ENCODE measurements around the gene HS2ST1. TPM values are rescaled to one million over a fixed set of nuclear protein-coding genes. Genes with fewer than 3 reads are reported as not detected.

Gene HS2ST1
- total RNA-seq, 1 experiment from 2014 or later: 35.0 TPM

DNA sequence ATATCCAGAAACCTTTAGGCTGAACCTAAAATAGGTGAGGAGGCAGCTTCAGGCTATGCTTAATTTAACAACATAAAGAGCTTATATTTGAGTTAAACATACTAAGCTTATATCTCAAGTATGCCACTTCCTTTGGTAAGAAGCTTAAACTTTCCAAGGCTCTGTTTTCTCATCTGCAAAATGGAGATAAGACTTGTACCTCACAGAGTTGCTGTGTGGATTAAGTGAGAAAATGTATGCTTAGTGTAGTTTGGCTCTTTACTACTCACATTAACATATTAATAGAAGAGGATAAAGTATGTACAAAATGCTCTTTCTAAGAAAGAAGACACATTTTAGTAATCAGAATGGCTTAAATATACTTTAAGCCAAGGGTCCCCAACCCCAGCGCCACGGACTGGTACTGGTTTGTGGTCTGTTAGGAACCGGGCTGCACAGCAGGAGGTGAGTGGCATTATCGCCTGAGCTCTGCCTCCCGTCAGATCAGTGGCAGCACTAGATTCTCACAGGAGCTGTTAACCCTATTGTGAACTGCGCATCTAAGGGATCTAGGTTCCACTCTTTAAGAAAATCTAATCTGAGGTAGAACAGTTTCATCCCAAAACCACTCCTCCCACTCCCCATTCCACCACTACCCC lies 77.2 kb downstream of the HS2ST1 start:
- Histone ChIP-seq H3K36me3 (ENCODE audit: low read depth) (no peaks in the 10 kb centered on the region), H3K4me3 (no peak overlapping the region), H3F3A (ENCODE audit: insufficient read depth, low read depth) (peaks cover 18% of the 10 kb centered on the region), H3K4me1 (replicated peaks; ENCODE audit: insufficient read depth) (peaks cover 49% of the 10 kb centered on the region), H3K27ac (peak overlapping the region; percentile 74; the same call in 1 of the 2 replicates), H3K9me3 (ENCODE audit: insufficient read depth, low read depth) (no peaks in the 10 kb centered on the region), H3K27me3 (ENCODE audit: insufficient read depth, low read depth) (no peaks in the 10 kb centered on the region), H3K9me2 (ENCODE audit: insufficient read depth) (no peaks in the 10 kb centered on the region), H4K20me1 (ENCODE audit: insufficient read depth) (no peaks in the 10 kb centered on the region), H3K4me2 (peak overlapping the region; percentile 78; the same call in 1 of the 2 replicates), H2AFZ (no peak overlapping the region), H3K79me2 (ENCODE audit: low read depth) (no peaks in the 10 kb centered on the region)
- TF ChIP-seq, protein P1, sequence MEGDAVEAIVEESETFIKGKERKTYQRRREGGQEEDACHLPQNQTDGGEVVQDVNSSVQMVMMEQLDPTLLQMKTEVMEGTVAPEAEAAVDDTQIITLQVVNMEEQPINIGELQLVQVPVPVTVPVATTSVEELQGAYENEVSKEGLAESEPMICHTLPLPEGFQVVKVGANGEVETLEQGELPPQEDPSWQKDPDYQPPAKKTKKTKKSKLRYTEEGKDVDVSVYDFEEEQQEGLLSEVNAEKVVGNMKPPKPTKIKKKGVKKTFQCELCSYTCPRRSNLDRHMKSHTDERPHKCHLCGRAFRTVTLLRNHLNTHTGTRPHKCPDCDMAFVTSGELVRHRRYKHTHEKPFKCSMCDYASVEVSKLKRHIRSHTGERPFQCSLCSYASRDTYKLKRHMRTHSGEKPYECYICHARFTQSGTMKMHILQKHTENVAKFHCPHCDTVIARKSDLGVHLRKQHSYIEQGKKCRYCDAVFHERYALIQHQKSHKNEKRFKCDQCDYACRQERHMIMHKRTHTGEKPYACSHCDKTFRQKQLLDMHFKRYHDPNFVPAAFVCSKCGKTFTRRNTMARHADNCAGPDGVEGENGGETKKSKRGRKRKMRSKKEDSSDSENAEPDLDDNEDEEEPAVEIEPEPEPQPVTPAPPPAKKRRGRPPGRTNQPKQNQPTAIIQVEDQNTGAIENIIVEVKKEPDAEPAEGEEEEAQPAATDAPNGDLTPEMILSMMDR (conservative IDR thresholded peaks at IDR 0.05): no peak
- no peak for TF ChIP-seq EZH2 (IDR thresholded peaks at IDR 0.05; ENCODE audit: low read depth)
- ChIA-PET POLR2A (ENCODE audit: unreplicated experiment) (interaction anchor here (0.6 kb wide), 2 partner anchors 676 to 1712 kb away, joined by 3 to 4 read pairs; no protein-coding TSS in a partner anchor), CTCF (no interaction called here)
- intact Hi-C loops (cut with micrococcal nuclease; ENCODE audit: unreplicated experiment): no loop called here
- DNase-seq: no peak
- no TSS peak for BruUV-seq (replicated peaks)

DNA sequence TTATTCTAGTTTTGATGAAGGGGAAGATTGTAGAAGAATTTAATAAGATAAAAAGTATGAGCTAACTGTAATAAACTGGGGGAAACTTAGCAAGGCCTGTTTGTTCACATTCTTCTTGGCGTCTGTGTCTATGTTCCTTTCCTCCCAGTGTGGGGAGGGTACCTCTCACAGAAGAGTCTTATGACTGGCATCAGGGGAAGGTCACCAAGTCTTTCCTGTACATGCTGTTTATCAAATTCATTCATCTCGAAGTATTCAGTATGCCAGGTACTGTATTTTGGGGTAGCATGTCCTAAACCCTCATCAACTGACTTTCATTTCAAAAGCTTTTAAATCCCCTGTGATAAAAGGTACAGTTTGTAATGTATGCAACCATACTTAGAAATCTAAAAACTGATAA lies 78.4 kb downstream of the HS2ST1 start:
- peak overlapping the region; percentile 78 for H3K4me2 ChIP-seq
- POLR2A ChIA-PET (ENCODE audit: unreplicated experiment): interaction anchor here (0.6 to 1.1 kb wide), 3 partner anchors 22 to 250 kb away, joined by 3 to 7 read pairs (median 4); partner anchors contain the start of genes HS2ST1 and SELENOF
- DNase-seq: peak; percentile 30 to 91

DNA sequence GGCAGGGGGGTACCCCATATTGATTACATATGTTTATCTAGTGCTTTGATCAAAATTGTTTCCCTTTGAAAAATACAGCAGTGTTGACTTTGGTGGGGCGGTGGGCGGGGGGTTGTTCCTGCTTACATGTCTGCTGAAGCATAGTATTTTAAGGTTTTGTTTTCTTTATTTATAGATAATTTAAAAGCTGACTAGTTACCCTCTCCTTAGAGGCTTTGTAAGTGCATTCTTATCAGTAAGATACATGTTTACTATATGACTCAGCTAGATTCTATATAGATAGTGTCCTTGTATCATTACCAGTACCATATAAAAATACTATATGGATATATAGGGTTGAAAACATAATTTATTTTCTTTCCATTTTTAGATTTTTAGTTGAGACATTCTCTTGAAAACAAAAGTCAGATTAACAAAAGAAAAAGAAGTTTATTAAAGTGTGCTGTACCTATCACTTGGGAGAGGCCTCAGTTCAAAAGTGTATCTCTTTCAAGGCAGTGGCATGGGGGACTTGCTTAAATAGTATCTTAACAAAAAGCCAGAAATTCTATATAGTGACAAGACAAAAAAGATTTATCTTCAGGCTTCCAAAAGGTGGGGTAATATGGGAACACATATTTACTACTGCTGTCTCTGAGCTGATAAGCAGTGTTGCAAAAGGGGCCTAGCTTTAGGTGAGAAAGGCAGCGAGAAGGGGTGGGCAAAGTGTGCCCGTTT lies 79.0 kb downstream of the HS2ST1 start:
- Histone ChIP-seq H4K20me1 (ENCODE audit: insufficient read depth) (no peaks in the 10 kb centered on the region), H3K27ac (peak overlapping the region; percentile 74), H2AFZ (no peak overlapping the region), H3K9me2 (ENCODE audit: insufficient read depth) (no peaks in the 10 kb centered on the region), H3K79me2 (ENCODE audit: low read depth) (no peaks in the 10 kb centered on the region), H3K4me2 (peak overlapping the region; percentile 78), H3K36me3 (ENCODE audit: low read depth) (no peaks in the 10 kb centered on the region), H3K4me3 (peak overlapping the region; percentile 37; the same call in 1 of the 2 replicates), H3K4me1 (replicated peaks; ENCODE audit: insufficient read depth) (peaks cover 49% of the 10 kb centered on the region), H3K9me3 (ENCODE audit: insufficient read depth, low read depth) (no peaks in the 10 kb centered on the region), H3K27me3 (ENCODE audit: insufficient read depth, low read depth) (no peaks in the 10 kb centered on the region), H3F3A (ENCODE audit: insufficient read depth, low read depth) (peaks cover 18% of the 10 kb centered on the region)
- intact Hi-C loops (cut with micrococcal nuclease; ENCODE audit: unreplicated experiment): no loop called here
- no TSS peak for BruUV-seq (replicated peaks)
- ChIA-PET CTCF (no interaction called here), POLR2A (ENCODE audit: unreplicated experiment) (interaction anchor here (0.6 to 1.1 kb wide), 4 partner anchors 21 to 155 kb away, joined by 3 to 7 read pairs (median 4); partner anchors contain the start of genes HS2ST1 and SELENOF)
- no peak for TF ChIP-seq EZH2 (IDR thresholded peaks at IDR 0.05; ENCODE audit: low read depth)
- TF ChIP-seq, protein P1 (conservative IDR thresholded peaks at IDR 0.05): no peak
- peak in 1 of 2 experiments; percentile 86 for DNase-seq

More for the DNA sequence above, 78.4 kb downstream of the HS2ST1 start:
- CTCF ChIA-PET: no interaction called here
- Histone ChIP-seq H3K4me3 (peak overlapping the region; percentile 37; the same call in 1 of the 2 replicates), H3K27ac (peak overlapping the region; percentile 74), H3K36me3 (ENCODE audit: low read depth) (no peaks in the 10 kb centered on the region), H3K4me1 (replicated peaks; ENCODE audit: insufficient read depth) (peaks cover 49% of the 10 kb centered on the region), H3K79me2 (ENCODE audit: low read depth) (no peaks in the 10 kb centered on the region), H3F3A (ENCODE audit: insufficient read depth, low read depth) (peaks cover 18% of the 10 kb centered on the region), H2AFZ (no peak overlapping the region), H3K9me3 (ENCODE audit: insufficient read depth, low read depth) (no peaks in the 10 kb centered on the region), H4K20me1 (ENCODE audit: insufficient read depth) (no peaks in the 10 kb centered on the region), H3K9me2 (ENCODE audit: insufficient read depth) (no peaks in the 10 kb centered on the region), H3K27me3 (ENCODE audit: insufficient read depth, low read depth) (no peaks in the 10 kb centered on the region)
- no peak for TF ChIP-seq EZH2 (IDR thresholded peaks at IDR 0.05; ENCODE audit: low read depth)
- TF ChIP-seq, protein P1 (conservative IDR thresholded peaks at IDR 0.05): no peak
- no TSS peak for BruUV-seq (replicated peaks)
- intact Hi-C loops (cut with micrococcal nuclease; ENCODE audit: unreplicated experiment): no loop called here

Data from PC-9 (cell line).